DND-41 (cell line): ENCODE measurements around the gene TFAP2E.

Experiments used
- CTCF ChIP-seq: IDR thresholded peaks from 2 replicates; pipeline ENCODE4 v1.5.1; 2012; ENCODE audit warnings: borderline replicate concordance, low read length, moderate library complexity, mild to moderate bottlenecking; ENCODE audit not compliant: poor library complexity, severe bottlenecking; ENCODE audit errors: extremely low read depth
- EZH2 ChIP-seq: IDR thresholded peaks from 3 replicates; pipeline ENCODE4 v1.6.1; 2012; ENCODE audit warnings: borderline replicate concordance, low read depth, mild to moderate bottlenecking, moderate library complexity, low read length, inconsistent platforms; ENCODE audit not compliant: severe bottlenecking

- TF ChIP-seq EZH2 (no peak), CTCF (no peak)
Measured at GRCh38 chr1:35570589-35571137, 2.5 kb upstream of the TFAP2E start.
